Measurements from ENCODE around the gene C16orf54. TPM values are rescaled to one million over a fixed set of nuclear protein-coding genes. Genes with fewer than 3 reads are reported as not detected.
A peak's percentile ranks its signal among the peaks of the same experiment; 100 is the strongest.
"Not testable (repeated sequence)": the region's sequence is repeated elsewhere in the genome, so short reads cannot be mapped to it uniquely, and the experiment has no call there.

The C16orf54 gene
- 2.1 and 3.3 TPM in 2 replicates for total RNA-seq (ENCODE audit: low replicate concordance)
- long read RNA-seq: 0 reads

GRCh38 chr16:29745853-29746345 lies at the start of gene C16orf54:
Gene C16orf54, minus strand, starts transcription at chr16:29745990. Its CDS starts 1,039 bp downstream, at chr16:29744951.
- no peaks in the 10 kb centered on the region for H3K9me3 Mint-ChIP-seq
- TF ChIP-seq CTCF (conservative IDR thresholded peaks at IDR 0.05): no peak
- no peak for DNase-seq (ENCODE audit: extremely low spot score, unreplicated experiment)
- H3K27ac Mint-ChIP-seq: no peak within 1 kb of the TSS
- H3K4me3 Mint-ChIP-seq: no peak within 1 kb of the TSS
- H3K27me3 Mint-ChIP-seq: no peaks in the 10 kb centered on the region
- H3K4me1 Mint-ChIP-seq (ENCODE audit: unreplicated experiment): no peaks in the 10 kb centered on the region
- no peaks in the 10 kb centered on the region for H3K36me3 Mint-ChIP-seq

GRCh38 chr16:29794231-29794710 lies 48.5 kb upstream of the C16orf54 start:
- Mint-ChIP-seq H3K4me3 (no peak overlapping the region), H3K4me1 (ENCODE audit: unreplicated experiment) (peaks cover 24% of the 10 kb centered on the region), H3K27me3 (no peaks in the 10 kb centered on the region), H3K36me3 (peaks cover 28% of the 10 kb centered on the region), H3K27ac (peak overlapping the region; percentile 9), H3K9me3 (no peaks in the 10 kb centered on the region)
- TF ChIP-seq CTCF (conservative IDR thresholded peaks at IDR 0.05): no peak
- DNase-seq (ENCODE audit: extremely low spot score, unreplicated experiment): no peak

- not testable (repeated sequence) for H3K9me3 Mint-ChIP-seq; H3K27ac Mint-ChIP-seq; H3K27me3 Mint-ChIP-seq; DNase-seq (ENCODE audit: extremely low spot score, unreplicated experiment)
- Mint-ChIP-seq H3K4me3 (peak overlapping the region; percentile 57), H3K36me3 (peaks cover 23% of the 10 kb centered on the region), H3K4me1 (ENCODE audit: unreplicated experiment) (peaks cover 24% of the 10 kb centered on the region)
Observed at GRCh38 chr16:29793153-29793552, 47.4 kb upstream of the C16orf54 start.

GRCh38 chr16:29791845-29792807 lies 46.3 kb upstream of the C16orf54 start:
- Mint-ChIP-seq H3K4me3 (peak overlapping the region; percentile 98), H3K27me3 (no peaks in the 10 kb centered on the region), H3K27ac (peak overlapping the region; percentile 99), H3K4me1 (ENCODE audit: unreplicated experiment) (peaks cover 24% of the 10 kb centered on the region), H3K9me3 (no peaks in the 10 kb centered on the region), H3K36me3 (peaks cover 18% of the 10 kb centered on the region)
- TF ChIP-seq CTCF (conservative IDR thresholded peaks at IDR 0.05): no peak
- DNase-seq (ENCODE audit: extremely low spot score, unreplicated experiment): no peak

GRCh38 chr16:29790949-29791844 lies 45.4 kb upstream of the C16orf54 start:
- DNase-seq (ENCODE audit: extremely low spot score, unreplicated experiment): no peak
- no peaks in the 10 kb centered on the region for H3K27me3 Mint-ChIP-seq
- no peak for TF ChIP-seq CTCF (conservative IDR thresholded peaks at IDR 0.05)
- H3K4me3 Mint-ChIP-seq: peak overlapping the region; percentile 98
- peaks cover 24% of the 10 kb centered on the region for H3K4me1 Mint-ChIP-seq (ENCODE audit: unreplicated experiment)
- H3K27ac Mint-ChIP-seq: peak overlapping the region; percentile 99
- H3K36me3 Mint-ChIP-seq: peaks cover 15% of the 10 kb centered on the region
- no peaks in the 10 kb centered on the region for H3K9me3 Mint-ChIP-seq
